GM20000 (cell line): Measurements from ENCODE around the gene GSG1L.

Experiments
- DNase-seq: peaks from one replicate; pipeline ENCODE4 v3.0.0; 2012; ENCODE audit warnings: low spot score
- CTCF ChIP-seq: IDR thresholded peaks from 2 replicates; pipeline ENCODE4 v1.5.1; 2012; ENCODE audit warnings: mild to moderate bottlenecking, control low read depth; ENCODE audit errors: extremely low read depth, missing control alignments

The GSG1L gene

DNA sequence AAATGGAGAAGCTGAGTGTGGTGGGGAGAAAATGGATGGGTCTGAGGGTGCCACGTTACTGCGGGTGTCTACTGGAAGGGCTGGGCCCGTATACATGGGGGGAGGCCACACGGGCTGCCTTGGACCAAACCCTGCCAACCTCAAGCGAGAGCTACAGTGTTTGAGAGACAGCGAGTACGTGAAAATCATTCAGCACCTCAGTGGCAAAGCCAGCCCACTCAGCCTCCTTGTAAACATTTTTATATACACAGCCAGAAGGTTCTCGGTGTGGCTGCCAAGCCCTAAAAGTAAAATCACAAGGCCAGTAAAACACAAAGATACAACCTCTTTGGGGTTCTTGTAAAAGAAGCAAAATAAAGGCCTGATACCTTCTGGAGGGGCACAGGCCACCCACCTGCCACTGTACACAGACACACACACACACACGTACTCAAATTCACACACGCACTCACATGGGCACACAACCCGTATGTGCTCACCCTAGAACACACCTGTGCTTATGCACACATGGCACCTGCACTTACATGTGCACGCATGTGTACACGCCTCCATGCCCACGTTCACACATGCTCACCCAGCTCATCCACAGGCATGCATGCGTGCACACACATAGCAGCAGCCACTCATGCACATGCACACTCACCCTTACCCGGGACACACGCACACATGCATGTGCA lies 102.8 kb downstream of the GSG1L start:
- no peak for DNase-seq
- no peak for TF ChIP-seq CTCF

DNA sequence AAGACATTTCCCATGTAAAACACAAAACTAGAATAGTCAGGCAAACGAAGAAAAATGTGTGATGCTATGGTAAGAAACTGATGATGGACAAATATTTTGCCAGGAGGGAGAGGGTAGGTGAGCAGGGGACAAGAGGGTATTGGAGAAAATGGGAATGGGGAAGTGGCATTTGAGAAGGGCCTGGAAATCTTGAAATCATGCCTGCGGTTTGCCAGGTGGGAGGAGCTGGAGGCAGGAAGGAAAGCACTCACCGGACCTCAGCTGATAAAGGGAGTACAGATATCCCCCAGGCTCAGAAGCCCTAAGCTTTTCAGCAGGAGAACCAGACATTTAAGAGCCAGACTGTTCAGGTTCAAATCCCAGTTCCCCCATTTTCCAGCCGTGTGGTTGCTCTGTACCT lies 103.6 kb downstream of the GSG1L start:
- DNase-seq, result no peak
- TF ChIP-seq CTCF, result no peak

- no peak for DNase-seq
- TF ChIP-seq CTCF, result no peak
Observed at GRCh38 chr16:27954191-27954590, 109.3 kb downstream of the GSG1L start.

- DNase-seq, result no peak
- no peak for TF ChIP-seq CTCF
Observed at GRCh38 chr16:27952811-27953210, 110.7 kb downstream of the GSG1L start.

DNA sequence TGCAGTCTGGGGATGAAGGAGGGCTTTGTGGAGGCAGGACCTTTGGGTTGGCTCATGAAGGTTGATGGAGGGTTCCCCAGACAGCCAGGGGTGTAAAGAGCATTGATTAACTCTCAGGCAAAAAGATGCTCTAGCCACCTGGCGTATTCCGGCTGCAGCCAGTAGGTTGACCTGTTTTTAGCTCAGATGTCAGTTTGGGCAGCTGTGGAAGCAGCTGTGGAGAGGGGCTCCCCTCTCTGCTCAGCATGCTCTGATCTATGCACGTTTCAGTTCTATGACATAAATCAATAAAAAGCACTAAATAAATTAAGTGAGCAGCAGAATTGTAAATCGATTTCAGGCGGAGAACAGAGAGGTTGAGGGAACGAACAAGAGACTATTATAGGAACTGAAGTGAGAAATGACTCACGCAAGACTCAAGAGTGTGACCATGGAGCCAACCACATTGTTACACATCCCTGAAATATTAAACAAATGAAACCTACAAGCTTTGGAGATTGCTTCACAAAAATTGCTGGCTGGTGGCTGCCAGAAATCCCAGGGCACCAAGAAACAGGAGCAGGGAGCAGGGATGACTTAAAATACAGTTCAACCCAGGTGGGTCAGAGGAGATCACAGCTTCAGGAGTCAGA lies 111.9 kb downstream of the GSG1L start:
- DNase-seq, result no peak
- no peak for TF ChIP-seq CTCF

GRCh38 chr16:27950206-27950887 lies 113.2 kb downstream of the GSG1L start:
- DNase-seq, result no peak
- no peak for TF ChIP-seq CTCF

- TF ChIP-seq CTCF, result no peak
- no peak for DNase-seq
Observed at GRCh38 chr16:27947696-27948095, 115.8 kb downstream of the GSG1L start.
